CD4-positive, alpha-beta T cell treated with Interleukin-17A for 4 hours (primary cell): ENCODE results near the gene PADI2.

Experiments used
- DNase-seq: peaks from one replicate; pipeline ENCODE4 v3.0.0-alpha.2; 2020; ENCODE audit warnings: mixed read lengths

Gene PADI2

GRCh38 chr1:17112496-17113236 is 6.6 kb downstream of the PADI2 start:
- DNase-seq, result no peak

GRCh38 chr1:17112076-17112475 is 7.2 kb downstream of the PADI2 start:
- no peak for DNase-seq

DNA sequence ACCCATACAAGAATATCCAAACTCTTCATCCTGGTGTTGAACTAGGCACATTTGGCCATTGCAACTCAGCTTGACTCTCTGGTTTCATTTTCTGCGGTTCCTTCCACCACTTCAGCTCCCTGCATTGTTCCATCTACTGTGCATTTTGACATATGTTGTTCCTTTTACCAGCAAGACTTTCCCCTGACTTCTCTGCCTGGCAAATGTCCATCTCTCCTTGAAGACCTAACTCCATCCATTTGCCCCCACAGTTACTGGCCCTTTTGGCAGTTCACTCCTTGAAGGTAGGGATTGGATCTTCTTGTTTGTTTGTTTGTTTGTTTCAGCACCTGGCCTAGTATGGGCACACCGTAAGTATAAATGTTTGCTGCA is 8.7 kb downstream of the PADI2 start:
- DNase-seq, result no peak

DNA sequence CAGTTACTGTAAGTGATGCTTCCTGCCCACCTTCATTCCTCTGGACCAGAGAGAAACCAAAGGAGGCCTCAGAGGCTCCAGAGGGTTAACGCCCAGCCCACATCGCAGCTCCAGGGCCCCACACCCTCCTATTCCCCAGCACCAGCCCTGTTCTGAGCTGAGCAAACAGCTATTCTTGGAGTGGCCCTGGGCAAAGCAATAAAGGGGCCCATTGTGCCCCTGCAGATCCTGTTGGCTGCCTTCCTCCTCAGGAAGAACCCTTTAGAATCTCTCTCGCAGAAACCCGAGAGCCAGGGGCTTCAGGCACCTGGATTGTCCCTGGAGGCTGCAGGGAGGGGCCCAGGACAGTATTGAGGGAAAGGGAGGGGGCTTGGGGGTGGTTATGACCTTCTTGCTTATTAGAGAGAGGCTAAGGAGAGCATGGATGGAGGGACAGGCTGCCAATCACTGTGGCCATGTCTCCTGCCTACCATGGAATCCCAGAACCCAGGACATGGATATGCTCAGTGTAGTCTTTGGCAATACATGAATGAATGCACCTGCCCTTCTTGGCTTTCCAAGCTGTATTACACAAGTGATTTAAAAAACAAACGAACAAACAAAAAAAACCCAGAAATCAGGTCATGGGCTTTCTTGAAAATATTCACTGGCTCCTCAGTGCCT is 9.2 kb downstream of the PADI2 start:
- no peak for DNase-seq

DNA sequence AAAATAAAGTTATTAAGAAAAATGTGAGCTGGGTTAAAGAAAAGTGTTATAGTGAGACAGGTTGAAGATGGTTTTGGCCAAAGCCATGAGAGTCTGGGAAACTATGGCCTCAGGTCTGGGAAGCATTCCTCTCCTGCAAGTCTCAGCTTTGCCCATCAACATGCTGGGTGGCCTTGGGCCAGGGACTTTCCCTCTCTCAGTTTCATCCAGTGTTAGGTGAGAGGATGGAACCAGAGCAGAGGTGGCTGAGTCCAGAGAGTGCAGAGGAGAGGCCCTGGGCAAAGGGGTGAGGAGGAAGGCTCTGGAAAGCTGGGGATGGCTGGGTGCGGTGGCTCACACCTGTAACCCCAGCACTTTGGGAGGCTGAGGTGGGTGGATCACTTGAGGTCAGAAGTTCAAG is 10.5 kb downstream of the PADI2 start:
- no peak for DNase-seq

- no peak for DNase-seq
Measured at GRCh38 chr1:17108360-17108759, 10.9 kb downstream of the PADI2 start.

- no peak for DNase-seq
Measured at GRCh38 chr1:17104782-17105181, 14.5 kb downstream of the PADI2 start.

- no peak for DNase-seq
Measured at GRCh38 chr1:17102232-17102631, 17.0 kb downstream of the PADI2 start.

DNA sequence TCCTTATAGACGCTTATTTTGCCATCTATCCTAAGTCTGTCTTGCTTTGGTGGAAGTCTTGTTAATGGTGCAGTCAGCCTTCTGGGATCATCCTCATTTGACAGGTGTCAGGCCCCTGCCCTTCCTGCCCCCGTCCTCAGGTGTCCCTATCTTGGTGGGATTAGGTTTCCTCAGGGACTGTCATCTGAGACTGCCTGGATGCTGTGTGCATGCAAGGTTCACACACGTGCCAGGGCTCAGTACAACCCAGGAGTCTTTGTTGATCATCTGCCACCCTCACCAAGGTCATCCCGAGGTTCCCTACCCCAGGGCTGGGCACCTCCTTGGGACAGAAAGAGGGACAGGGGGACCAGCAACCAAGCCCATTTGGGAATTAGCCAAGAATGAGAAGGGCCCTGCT is 18.0 kb downstream of the PADI2 start:
- no peak for DNase-seq

- no peak for DNase-seq
Measured at GRCh38 chr1:17099616-17100340, 19.5 kb downstream of the PADI2 start.

DNA sequence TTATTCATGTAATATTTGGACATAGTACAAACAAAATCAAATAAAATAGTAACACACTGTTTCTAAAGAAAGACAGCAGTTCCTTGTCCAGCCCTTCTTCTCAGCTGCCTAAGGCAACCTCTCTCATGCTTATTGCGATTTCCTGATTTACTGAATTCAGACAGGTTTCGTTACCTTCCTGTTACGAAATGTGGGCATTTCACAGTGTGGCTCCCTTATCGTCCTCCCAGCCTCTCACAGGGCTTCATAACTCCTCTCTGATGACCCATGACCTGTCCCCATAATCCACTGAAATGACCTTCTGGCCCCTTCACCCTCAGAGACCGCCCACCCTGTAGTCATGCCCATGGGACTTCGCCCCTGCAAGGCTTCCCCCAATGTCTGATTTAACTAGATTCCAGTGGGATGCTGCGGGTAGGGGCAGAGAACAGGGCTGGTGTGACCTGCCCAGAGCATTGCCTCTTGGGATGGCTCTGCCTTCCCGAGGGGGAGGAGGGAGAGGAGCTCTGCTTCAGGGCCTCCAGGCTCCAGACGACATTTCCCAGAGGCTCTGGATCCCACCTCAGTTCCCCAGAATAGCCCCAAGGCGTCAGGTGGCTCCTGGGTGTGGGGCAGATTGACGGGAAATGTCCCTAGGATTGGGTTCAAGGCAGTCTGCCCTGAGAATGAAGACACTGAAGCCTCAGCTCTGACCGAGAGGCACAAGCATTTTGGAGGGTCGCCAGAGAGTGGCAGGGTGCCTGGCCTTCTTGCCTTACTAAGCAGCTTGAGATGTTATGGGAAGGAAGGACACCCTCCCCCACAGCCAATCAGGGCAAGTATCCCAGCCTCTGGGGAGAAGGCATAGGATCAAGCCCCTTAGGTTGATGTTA is 20.6 kb downstream of the PADI2 start:
- no peak for DNase-seq

- DNase-seq, result no peak
Measured at GRCh38 chr1:17097787-17098186, 21.5 kb downstream of the PADI2 start.

GRCh38 chr1:17097147-17097546 is 22.1 kb downstream of the PADI2 start:
- DNase-seq, result no peak

DNA sequence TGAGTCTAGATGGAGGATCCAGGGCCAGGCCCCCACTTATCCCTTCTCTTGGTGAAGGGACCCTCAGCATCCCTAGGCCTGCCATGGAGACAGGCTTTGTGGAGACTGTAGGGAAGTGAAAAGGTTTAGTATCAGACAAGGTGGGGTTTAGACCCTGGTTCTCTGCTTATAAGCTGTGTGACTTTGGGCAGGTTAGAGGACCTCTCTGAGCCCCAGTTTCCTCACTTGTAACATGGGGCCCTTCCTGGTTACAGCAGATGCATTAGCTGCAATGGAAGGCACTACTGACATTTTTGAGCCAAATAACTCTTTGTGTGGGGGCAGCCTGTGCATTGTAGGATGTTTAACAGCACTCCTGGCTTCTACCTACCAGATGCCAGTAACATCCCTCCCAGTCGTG is 22.7 kb downstream of the PADI2 start:
- no peak for DNase-seq

- no peak for DNase-seq
Measured at GRCh38 chr1:17095141-17095540, 24.1 kb downstream of the PADI2 start.

DNA sequence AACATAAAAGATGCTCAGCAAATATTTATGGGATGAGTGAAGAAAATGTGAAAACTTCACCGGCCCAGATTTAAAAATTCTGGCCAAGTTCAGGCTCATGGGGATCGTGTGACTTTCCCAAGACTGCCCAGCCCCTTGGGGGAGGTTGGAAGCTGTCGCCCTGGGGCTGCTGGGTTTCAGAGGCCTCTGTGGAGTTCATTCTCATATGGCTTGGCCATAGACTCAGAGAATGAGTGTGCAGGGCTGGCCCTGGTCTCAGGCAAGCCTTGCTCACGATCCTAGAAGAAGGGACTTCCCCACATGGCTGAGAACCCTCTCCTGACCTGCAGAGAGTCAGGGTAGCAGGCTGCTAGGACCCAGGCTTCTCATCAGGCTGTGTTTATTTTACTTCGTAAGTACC is 24.6 kb downstream of the PADI2 start:
- DNase-seq, result no peak

DNA sequence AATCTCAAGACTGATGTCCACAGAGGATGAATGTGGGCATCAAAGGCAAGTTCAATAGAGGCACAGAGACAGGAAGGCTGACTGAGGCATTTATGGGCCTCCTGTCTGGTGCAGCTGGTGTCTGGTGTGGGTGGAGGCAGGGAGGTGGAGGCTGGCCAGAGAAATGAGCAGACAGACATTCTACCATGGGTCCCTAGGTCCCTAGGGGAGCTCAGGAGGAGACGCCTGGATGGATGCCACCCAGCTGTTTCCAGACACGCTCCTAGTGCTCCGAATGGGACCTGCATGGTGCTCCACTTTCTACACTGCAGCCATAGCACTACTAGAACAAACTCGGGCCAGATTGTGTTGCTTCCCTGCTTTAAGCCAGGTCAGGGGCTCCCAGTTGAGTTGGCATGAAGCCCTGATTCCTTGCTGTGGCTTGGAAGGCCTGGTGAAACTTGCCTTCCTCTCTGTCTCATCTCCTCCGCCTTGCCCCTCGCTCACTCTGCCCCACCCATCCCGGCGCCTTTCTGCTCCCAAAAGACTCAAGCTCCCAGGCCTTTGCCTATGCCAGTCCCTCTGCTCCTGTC is 25.3 kb downstream of the PADI2 start:
- no peak for DNase-seq

DNA sequence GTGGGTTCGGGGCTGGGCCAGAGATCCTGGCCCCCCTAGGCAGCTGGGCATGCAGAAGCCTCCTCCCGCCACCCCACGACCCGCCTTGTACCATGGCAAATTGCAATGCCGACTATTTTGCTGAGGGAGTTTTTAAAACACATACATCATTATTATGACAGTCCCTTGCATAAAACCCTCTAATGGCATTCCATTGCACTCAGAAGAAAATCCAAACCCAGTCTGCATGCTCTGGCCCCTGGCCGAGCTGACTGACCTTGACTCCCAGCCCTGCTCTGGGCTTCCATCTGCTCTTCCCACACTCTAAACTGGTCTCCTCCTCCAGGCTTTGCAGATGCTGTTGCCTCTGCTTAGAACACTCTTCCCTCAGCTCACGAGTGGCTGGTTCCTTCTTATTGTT is 28.0 kb downstream of the PADI2 start:
- no peak for DNase-seq

DNA sequence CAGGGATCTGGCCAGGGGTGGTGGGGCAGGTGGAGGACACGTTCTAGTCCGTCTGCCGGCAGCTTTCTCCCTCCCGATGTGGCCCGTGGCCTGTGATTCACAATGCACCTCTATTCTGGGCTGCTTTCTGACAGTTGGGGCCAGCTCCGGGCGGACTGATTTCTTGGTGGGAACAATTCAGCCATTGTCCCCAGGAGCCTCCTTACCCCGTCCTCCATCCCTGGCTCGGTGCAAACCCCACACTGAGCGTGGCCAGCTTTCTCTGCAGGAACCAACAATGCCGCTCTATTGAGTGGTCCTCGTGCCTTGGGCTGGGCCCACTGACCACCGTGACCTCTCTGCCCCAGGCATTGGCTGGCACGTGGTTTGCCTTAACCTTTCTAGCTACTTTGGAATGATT is 29.7 kb downstream of the PADI2 start:
- DNase-seq, result no peak

DNA sequence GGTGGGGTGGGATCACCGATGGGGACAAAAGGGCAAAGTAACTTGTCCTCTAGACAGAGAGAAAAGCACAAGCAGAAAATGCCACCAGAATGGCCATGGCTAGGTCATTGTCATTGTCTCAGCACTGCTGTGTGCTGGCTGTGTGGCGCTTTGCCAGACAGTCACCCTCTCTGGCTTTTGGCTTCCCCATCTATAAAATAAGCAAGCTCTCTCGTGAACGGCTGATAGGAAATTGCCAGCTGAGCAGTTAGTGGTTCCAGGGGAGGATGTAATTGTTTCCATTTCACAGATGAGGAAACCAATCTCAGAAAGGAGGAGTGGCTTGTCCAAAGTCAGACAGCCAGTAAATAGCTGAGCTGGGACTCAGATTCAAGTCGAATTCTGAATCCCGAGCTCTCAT is 32.5 kb downstream of the PADI2 start:
- no peak for DNase-seq

GRCh38 chr1:17084787-17085186 is 34.5 kb downstream of the PADI2 start:
- no peak for DNase-seq

GRCh38 chr1:17082761-17083160 is 36.5 kb downstream of the PADI2 start:
- no peak for DNase-seq

GRCh38 chr1:17081439-17081838 is 37.8 kb downstream of the PADI2 start:
- no peak for DNase-seq
